ENCODE measurements around the gene ZNF536.
"Not testable (repeated sequence)": the region's sequence is repeated elsewhere in the genome, so short reads cannot be mapped to it uniquely, and the experiment has no call there.

DNA sequence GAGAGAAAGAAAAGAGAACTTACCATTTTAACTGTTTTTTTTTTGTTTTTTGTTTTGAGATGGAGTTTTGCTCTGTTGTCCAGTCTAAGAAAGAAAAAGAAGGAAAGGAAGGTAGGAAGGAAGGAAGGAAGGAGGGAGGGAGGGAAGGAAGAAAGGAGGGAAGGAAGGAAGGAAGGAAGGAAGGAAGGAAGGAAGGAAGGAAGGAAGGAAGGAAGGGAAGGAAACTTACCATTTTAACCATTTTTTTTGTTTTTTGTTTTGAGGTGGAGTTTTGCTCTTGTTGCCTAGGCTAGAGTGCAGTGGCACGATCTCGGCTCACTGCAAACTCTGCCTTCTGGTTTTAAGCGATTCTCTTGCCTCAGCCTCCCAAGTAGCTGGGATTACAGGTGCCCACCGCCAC is 94.4 kb downstream of the ZNF536 start:
- TF ChIP-seq CTCF, POLR2A (IDR thresholded peaks at IDR 0.05): not testable (repeated sequence)

Measured in esophagus squamous epithelium (tissue), 4 donors.